Activated T-cell treated with anti-CD3 and anti-CD28 coated beads, Interleukin-2, amount 50 U/mL, for 24 hours (primary cell): ENCODE data around the gene PER2.

ENCODE experiments used
- DNase-seq: peaks from one replicate; pipeline ENCODE4 v3.0.0-alpha.2; 2020
- H3K27ac Mint-ChIP-seq: 2 replicates; pipeline ENCODE4 v1.8.0; 2020; ENCODE audit warnings: mild to moderate bottlenecking, mixed read lengths
- H3K27me3 Mint-ChIP-seq: 2 replicates; pipeline ENCODE4 v1.8.0; 2020; ENCODE audit warnings: mixed read lengths
- H3K36me3 Mint-ChIP-seq: 2 replicates; pipeline ENCODE4 v1.8.0; 2020; ENCODE audit warnings: low read depth, mixed read lengths
- H3K4me1 Mint-ChIP-seq: 2 replicates; pipeline ENCODE4 v1.8.0; 2020; ENCODE audit warnings: low read depth, mixed read lengths
- H3K4me3 Mint-ChIP-seq: 2 replicates; pipeline ENCODE4 v1.8.0; 2020; ENCODE audit warnings: mild to moderate bottlenecking, moderate library complexity, mixed read lengths
- H3K9me3 Mint-ChIP-seq: 2 replicates; pipeline ENCODE4 v1.8.0; 2020; ENCODE audit warnings: mixed read lengths

Gene PER2

GRCh38 chr2:238203094-238203972, 85.1 kb downstream of the PER2 start, which contains the start of gene ILKAP:
Gene ILKAP, minus strand, starts transcription at chr2:238203695. Its CDS starts 142 bp downstream, at chr2:238203553.
- Mint-ChIP-seq H3K4me1 (peaks cover 50% of the 10 kb centered on the region), H3K36me3 (peaks cover 39% of the 10 kb centered on the region), H3K27me3 (no peaks in the 10 kb centered on the region), H3K27ac (peak within 1 kb of the TSS; percentile 92), H3K9me3 (no peaks in the 10 kb centered on the region), H3K4me3 (peak within 1 kb of the TSS; percentile 89)
- DNase-seq = peak; percentile 92

GRCh38 chr2:238202326-238203093, 85.9 kb downstream of the PER2 start:
- H3K36me3 Mint-ChIP-seq = peaks cover 42% of the 10 kb centered on the region

More at GRCh38 chr2:238202326-238203093, 85.9 kb downstream of the PER2 start:
- Mint-ChIP-seq H3K4me1 (peaks cover 57% of the 10 kb centered on the region), H3K27me3 (no peaks in the 10 kb centered on the region), H3K4me3 (peak overlapping the region; percentile 89), H3K9me3 (no peaks in the 10 kb centered on the region), H3K27ac (peak overlapping the region; percentile 92)
- DNase-seq = no peak
